NCI-H2081 (cell line): ENCODE data around the gene TNS3.

ENCODE experiments used
- DNase-seq, 2 experiments: peaks; one replicate each; lab custom pipeline; 2025; lab: John Stamatoyannopoulos, UW

The TNS3 gene

DNA sequence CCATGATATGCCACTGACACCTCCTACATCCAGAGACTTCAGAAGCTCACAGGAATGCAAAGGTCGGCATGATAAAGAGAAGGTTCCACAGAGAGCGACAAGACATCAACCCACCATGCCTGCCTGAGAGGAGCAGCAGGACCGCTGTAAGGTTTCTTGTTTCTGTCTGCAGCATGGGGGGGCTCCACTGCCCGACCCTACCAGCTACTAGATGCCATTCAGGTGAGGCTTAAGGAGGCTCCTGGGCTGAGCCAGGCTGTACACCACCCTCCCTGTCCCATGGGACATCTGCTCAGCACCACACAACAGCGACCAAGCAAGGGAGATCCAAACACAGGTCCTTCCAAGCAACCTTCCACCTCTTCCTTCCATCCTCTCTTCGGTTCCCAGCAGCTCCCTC, 234.6 kb downstream of the TNS3 start:
- no peak for DNase-seq

DNA sequence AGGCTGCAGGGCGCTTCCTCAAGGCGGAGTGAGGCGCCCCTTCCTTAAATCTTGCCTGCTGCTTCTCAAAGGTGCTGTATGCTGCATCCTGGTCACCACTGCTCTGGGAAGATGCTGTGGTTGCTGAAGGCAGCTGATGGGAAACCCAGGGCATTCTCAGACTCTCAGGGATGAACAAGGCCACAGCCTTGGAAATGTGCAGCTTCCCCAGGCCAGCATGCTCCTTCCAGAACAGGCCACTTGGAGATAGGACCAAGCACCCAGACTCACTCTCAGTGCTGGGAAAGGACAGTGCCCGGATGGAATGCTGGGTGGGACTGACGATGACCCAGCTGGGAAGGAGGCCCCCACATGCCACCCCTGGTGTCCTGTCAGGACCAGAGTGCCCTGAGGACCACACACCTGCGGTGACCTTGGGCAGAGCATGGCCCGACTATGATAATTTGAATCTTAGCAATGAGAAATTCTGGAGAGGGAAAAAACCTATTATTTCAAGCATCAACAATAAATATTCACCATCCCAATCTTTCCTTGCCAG, 235.5 kb downstream of the TNS3 start:
- DNase-seq, result no peak

DNA sequence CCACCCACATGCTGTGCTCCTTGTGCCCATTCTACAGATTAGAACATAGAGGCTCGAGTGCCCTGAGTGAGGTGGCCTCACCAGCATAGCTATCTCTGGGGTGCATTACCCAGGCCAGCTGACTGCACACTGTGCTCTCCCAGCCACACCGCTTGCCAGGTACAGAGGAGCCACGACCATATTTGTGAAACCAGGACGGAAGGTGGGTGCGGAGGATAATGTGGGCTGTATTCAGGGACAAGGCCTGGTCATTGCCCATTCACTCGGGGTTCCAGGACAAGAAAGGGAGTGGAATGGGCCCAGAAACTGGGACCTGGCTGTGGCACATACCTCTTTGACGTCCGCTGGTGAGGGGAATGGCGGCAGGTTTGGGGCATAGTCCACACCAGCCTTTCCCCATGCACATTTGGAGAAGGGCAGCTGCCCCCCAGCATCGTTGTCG, 236.0 kb downstream of the TNS3 start:
- DNase-seq, result no peak

DNA sequence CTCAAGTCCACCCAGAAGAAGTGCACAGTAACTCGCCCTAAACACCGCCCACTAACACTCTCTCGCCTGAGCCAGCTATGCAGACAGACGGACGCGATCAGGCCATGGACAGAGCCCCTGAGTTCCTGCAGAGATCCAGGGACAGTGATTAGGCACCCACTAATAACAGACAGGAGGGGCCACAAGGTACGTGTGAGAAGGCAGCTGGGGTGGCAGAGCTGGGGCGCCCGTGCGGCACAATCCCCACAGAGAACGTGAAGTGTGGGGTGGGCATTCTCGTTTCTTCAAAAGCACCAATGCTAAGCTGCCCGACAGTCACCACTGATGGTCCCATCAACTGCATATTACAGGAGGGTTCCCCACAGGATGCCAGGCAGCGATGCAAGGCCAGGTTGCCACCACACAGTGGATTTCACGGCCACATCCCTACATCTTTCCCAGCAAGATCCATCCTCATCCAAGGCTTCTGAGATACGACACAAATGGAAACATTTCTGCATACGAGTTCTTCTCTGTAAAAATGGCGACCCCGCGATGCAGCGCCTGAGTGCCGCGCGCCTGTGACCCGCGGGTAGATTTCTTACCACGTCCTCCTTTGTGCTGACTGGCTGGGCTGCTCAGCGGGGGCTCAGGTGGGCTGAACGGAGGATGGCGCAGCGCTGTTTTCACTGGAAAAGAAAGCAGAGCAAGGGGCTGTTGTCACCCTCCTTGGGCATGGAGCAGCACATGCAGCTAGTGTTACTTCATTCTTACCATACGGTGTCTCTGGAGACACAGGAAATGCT, 237.5 kb downstream of the TNS3 start:
- DNase-seq, result no peak

GRCh38 chr7:47343061-47343455, 238.9 kb downstream of the TNS3 start:
- DNase-seq, result no peak

DNA sequence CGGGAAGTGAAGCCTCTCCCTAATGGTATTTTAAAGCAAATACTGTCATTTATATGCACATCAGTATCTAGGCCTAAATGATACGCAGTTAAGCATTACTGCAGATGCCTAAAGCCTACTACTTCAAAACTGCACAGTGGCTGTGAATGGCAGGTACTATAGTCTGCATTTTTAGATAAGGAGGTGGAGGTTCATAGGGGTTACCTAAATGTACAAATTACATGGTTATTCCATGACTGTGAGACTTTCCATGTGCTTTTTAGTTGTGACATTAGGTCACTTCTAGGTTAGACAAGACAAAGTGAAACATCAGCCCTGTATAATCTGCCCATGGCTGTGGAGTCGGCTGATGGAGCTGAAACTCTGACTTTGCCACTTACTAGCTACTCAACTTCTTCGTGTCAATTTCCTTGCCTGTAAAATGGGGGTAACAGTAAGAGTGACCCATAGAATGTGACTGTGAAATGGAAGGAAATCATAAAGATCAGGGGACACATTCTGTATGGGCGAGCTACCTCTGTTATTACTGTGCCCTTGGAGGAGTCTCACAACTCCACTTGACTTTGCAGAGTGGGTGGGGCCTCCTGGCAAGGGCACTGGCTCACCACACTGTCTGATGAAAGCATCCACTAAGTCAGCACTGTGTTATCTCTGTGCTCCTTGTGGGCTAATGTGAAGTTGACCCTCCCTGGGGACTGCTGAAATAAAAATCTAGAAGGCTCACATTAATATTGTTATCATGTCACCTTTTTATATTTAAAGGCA, 239.4 kb downstream of the TNS3 start:
- no peak for DNase-seq

GRCh38 chr7:47340517-47340916, 241.4 kb downstream of the TNS3 start:
- no peak for DNase-seq

GRCh38 chr7:47338026-47338425, 243.9 kb downstream of the TNS3 start:
- no peak for DNase-seq

DNA sequence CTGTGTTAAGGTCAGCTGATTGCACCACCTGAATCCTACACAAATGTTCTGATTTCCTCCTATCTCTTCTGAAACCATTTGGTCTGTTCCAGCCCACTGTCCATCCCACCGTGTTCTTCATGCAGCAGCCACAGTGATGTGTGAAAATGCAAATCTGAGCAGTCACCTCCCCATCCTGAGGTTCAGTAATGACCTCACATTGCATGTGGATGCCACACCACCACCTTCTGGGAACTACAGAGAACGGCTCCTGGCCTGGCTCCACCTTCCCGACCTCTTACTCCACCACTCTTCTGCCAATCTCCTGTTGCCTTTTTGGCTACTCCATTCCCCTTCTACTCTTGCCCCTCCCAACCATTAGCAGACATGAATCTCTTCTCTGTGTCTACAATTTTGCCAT, 244.4 kb downstream of the TNS3 start:
- no peak for DNase-seq

DNA sequence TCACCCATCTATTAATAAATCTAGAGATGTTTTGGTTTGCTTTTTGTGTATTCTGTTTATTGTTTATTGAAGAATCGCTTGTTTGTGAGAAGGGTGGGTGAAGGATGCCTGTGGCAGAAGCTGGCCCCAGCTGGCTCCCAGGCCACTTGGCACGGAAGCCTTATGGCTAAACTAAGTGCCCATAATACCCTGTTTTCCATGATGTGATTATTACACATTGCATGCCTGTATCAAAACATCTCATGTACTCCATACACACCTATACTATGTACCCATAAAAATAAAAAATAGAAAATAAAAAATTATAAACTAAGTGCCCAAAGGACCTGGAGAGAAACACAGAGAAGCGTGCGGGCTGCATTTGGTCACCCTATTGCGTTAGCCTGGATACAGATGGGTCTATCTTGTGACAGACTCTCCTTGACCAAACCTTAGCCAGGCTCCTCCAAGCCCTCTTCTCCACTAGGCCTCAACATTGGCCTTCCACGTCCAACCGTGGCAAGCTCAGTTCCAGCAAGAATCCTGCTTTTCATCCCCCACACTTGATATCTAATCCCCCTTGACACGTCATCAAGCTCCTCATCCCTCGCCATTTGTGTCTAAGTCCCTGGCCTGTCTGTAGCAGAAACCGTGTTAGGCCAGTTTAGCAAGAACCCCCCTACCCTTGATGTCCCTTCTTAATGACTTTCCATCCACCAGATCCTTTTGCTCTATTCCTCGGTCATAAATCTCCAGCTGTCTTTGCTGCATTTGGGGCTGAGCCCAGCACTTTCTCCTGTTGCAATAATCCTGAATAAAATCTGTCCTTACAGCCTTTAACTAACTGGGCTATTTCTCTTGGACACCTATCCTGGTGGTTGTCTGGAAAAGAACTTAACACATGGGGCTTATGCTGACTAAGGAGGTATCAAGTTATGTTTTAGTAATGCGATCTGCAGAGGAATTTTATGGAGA, 245.2 kb downstream of the TNS3 start:
- DNase-seq, result no peak

DNA sequence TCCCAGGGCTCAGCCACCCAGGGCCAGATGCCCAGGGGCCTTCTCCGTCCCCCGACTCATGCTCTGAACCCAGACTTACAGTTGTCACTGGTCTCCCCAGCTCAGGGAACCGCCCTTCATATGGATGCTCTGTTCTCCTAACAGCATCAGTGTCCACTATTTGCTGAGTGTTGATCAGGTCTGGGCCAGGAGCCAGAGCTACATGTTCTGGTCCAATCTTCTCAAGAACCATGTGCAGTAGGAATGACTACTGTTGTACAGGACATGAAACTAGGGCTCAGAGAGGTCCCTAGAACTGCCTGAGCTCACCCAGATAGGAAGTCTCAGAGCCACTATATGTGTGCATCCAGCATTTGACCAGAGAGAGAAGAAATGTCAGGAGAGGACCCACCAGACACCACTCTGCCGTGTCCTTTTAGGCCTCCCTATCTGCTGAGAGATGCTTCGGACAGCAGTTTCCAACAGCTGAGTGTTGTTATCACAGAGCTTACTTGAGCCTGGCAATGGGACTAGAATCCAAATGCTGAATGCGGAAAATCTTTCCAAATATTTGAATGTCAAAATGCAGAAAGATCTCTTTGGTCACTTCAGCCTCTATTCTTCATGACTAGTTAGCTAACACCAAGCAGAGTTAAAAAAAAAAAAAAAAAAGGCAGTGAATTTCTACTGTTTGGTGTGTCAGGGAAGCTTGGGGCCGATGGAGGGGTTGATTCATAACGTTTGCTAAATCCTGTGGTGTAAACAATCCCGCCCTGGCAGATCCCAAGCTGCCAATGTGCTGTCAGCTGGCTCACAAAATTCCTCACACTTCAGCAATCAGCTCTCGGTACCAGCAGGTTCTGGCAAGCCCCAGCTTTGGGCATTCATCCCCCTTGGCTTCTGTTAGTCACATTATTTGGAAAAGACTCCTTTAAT, 246.1 kb downstream of the TNS3 start:
- DNase-seq, result no peak

- no peak for DNase-seq
Measured at GRCh38 chr7:47335071-47335470, 246.8 kb downstream of the TNS3 start.

DNA sequence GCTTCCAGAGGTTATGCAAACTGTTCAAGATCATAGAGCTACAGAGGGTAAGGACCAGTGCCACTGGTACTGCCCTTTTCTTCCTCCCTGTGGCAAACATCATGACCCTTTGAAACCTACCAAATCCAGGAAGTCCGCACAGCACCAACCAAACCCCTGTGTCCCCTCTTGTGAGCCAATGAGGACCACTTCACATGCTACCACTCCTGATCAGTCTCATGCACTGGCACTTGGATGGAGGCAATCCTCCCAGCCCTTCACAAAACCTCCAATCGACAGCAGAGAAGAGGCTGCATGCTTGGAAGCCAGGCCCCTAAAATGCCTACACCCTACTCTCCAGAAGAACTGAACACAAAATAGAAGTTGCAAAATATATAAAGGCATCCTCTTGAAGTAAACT, 248.0 kb downstream of the TNS3 start:
- DNase-seq, result no peak

GRCh38 chr7:47333554-47333887, 248.4 kb downstream of the TNS3 start:
- no peak for DNase-seq

GRCh38 chr7:47332681-47333553, 249.0 kb downstream of the TNS3 start:
- DNase-seq, result no peak

GRCh38 chr7:47332213-47332612, 249.7 kb downstream of the TNS3 start:
- no peak for DNase-seq

- no peak for DNase-seq
Measured at GRCh38 chr7:47331179-47331565, 250.7 kb downstream of the TNS3 start.

DNA sequence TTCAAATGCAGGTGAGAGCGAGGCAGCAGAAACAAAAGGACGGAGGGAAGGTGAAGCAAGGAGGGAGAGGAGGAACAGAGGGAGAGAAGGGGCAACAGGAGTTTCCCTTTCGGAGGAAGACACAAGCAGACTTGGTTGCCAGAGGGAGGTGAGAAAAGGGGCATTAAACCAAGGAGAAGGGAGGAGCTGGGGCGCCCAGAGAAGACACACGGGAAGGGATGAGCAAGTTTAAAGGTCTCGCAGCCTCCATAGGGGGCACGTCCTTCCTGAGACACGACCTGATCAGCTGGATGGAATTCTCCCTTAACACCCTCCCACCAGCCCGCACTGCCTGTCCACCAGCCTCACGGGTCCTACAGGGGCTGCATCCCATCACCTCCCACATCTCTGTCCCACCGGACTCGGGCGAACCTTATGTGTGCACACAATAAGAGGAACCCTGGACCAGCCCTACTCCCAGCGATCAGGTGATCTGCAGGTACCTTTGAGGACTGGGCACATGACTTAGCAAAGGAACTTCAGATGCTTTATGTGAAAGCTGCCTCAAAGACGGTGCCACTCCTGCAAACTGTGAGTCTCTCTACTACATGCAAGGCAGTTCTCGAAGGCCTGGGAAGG, 251.2 kb downstream of the TNS3 start:
- no peak for DNase-seq

GRCh38 chr7:47330026-47330425, 251.9 kb downstream of the TNS3 start:
- DNase-seq, result no peak
